ENCODE data around the gene LEO1.

LEO1 gene

DNA sequence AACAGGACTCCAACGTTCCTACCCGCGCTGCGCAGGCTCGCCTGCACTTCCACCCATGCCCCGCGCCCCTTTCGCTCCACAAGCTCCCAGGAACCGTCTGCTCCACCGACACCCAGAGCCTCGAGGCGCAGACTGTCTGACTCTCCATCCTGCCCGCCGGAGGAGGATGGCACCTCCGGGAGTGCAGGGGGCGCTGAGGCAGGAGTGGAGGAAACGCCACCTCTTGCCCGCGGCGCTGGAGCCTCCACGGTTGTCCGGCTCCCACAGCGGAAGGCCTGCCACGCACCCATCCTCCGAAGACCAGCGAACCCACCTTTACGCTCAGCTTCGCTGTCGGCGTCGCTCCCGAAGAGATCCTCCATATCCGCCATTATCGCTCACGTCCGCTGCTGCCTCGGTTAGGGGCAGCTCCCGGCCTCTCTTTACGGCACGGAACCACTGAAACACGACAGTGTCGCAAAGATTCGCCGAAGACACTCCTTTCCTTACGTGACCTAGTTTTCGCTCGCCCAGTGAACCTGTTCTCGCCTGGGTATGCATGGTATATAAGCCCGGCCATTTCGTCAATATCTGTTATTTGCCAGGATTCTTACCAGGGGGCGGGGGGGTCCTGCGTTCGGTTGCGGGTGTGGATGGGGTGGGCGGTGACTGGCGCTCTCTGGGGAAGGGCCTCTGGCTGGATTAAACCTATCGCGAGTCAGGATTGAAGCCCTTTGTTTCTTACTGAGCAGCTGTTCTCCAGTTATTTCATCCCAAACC, at the start of gene LEO1:
LEO1 (minus strand) TSS at position 404 of the 759 bp plus-strand sequence; CDS start at position 371, 33 bp downstream.
- H3K27me3 Mint-ChIP-seq = peaks cover 3% of the 10 kb centered on the region
- peak within 1 kb of the TSS; percentile 97 for H3K27ac Mint-ChIP-seq
- H3K9me3 Mint-ChIP-seq = peaks cover 5% of the 10 kb centered on the region
- peak within 1 kb of the TSS; percentile 96 for H3K4me3 Mint-ChIP-seq
- peaks cover 31% of the 10 kb centered on the region for H3K4me1 Mint-ChIP-seq (ENCODE audit: low read depth)
- H3K36me3 Mint-ChIP-seq (ENCODE audit: low read depth) = peaks cover 20% of the 10 kb centered on the region

- Mint-ChIP-seq H3K4me3 (peak overlapping the region; percentile 97), H3K4me1 (ENCODE audit: low read depth) (peaks cover 49% of the 10 kb centered on the region), H3K36me3 (ENCODE audit: low read depth) (peaks cover 5% of the 10 kb centered on the region), H3K9me3 (no peaks in the 10 kb centered on the region), H3K27me3 (no peaks in the 10 kb centered on the region), H3K27ac (peak overlapping the region; percentile 96)
These were observed 49.6 kb upstream of the LEO1 start for GRCh38 chr15:52021128-52021671.

GRCh38 chr15:52020221-52021085, 48.9 kb upstream of the LEO1 start:
- Mint-ChIP-seq H3K4me3 (peak overlapping the region; percentile 97), H3K27ac (peak overlapping the region; percentile 96), H3K36me3 (ENCODE audit: low read depth) (peaks cover 5% of the 10 kb centered on the region), H3K9me3 (no peaks in the 10 kb centered on the region), H3K4me1 (ENCODE audit: low read depth) (peaks cover 43% of the 10 kb centered on the region), H3K27me3 (no peaks in the 10 kb centered on the region)

- Mint-ChIP-seq H3K27me3 (no peaks in the 10 kb centered on the region), H3K27ac (peak overlapping the region; percentile 96), H3K9me3 (no peaks in the 10 kb centered on the region), H3K4me3 (peak overlapping the region; percentile 97), H3K4me1 (ENCODE audit: low read depth) (peaks cover 43% of the 10 kb centered on the region), H3K36me3 (ENCODE audit: low read depth) (peaks cover 5% of the 10 kb centered on the region)
These were observed 48.0 kb upstream of the LEO1 start for GRCh38 chr15:52019394-52020220.

- no peaks in the 10 kb centered on the region for H3K27me3 Mint-ChIP-seq
- H3K4me1 Mint-ChIP-seq (ENCODE audit: low read depth) = peaks cover 47% of the 10 kb centered on the region
- H3K36me3 Mint-ChIP-seq (ENCODE audit: low read depth) = peaks cover 5% of the 10 kb centered on the region
- H3K4me3 Mint-ChIP-seq = peak within 1 kb of the TSS; percentile 97
- peak within 1 kb of the TSS; percentile 96 for H3K27ac Mint-ChIP-seq
- no peaks in the 10 kb centered on the region for H3K9me3 Mint-ChIP-seq
These were observed 47.3 kb upstream of the LEO1 start, which contains the start of gene MAPK6 for GRCh38 chr15:52018693-52019393. Gene MAPK6 (plus strand): TSS chr15:52019219. CDS start chr15:52046461, 27,242 bp downstream.

GRCh38 chr15:52018244-52018643, 46.7 kb upstream of the LEO1 start:
- H3K9me3 Mint-ChIP-seq = no peaks in the 10 kb centered on the region
- no peaks in the 10 kb centered on the region for H3K27me3 Mint-ChIP-seq
- peaks cover 48% of the 10 kb centered on the region for H3K4me1 Mint-ChIP-seq (ENCODE audit: low read depth)
- peaks cover 5% of the 10 kb centered on the region for H3K36me3 Mint-ChIP-seq (ENCODE audit: low read depth)
- peak overlapping the region; percentile 89 for H3K4me3 Mint-ChIP-seq
- H3K27ac Mint-ChIP-seq = peak overlapping the region; percentile 93

- H3K9me3 Mint-ChIP-seq = no peaks in the 10 kb centered on the region
- peaks cover 5% of the 10 kb centered on the region for H3K36me3 Mint-ChIP-seq (ENCODE audit: low read depth)
- no peak overlapping the region for H3K27ac Mint-ChIP-seq
- no peaks in the 10 kb centered on the region for H3K27me3 Mint-ChIP-seq
- H3K4me3 Mint-ChIP-seq = no peak overlapping the region
- peaks cover 49% of the 10 kb centered on the region for H3K4me1 Mint-ChIP-seq (ENCODE audit: low read depth)
These were observed 44.7 kb upstream of the LEO1 start for GRCh38 chr15:52016316-52016715.

DNA sequence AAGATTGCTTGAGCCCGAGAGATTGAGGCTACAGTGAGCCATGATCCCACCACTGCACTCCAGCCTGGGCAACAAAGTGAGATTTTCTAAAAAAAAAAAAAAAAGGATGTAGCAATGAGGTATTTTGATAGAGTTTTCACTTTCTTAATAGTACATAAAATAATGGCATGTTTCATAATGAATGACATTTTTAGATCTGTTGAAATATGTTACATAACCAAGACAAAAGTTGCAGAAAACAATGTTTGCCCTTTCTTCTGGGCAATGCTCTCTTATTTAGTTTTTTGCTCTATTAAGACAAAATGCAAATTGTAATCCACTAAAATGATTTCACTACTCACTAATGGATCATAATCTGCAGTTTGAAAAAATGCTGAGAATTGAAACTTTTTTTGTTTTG, 43.0 kb upstream of the LEO1 start:
- Mint-ChIP-seq H3K27me3 (no peaks in the 10 kb centered on the region), H3K4me1 (ENCODE audit: low read depth) (peaks cover 47% of the 10 kb centered on the region), H3K9me3 (no peaks in the 10 kb centered on the region), H3K36me3 (ENCODE audit: low read depth) (no peaks in the 10 kb centered on the region), H3K27ac (no peak overlapping the region), H3K4me3 (no peak overlapping the region)

- H3K36me3 Mint-ChIP-seq (ENCODE audit: low read depth) = no peaks in the 10 kb centered on the region
- H3K4me3 Mint-ChIP-seq = peak overlapping the region; percentile 26
- peaks cover 52% of the 10 kb centered on the region for H3K4me1 Mint-ChIP-seq (ENCODE audit: low read depth)
- H3K9me3 Mint-ChIP-seq = no peaks in the 10 kb centered on the region
- H3K27me3 Mint-ChIP-seq = no peaks in the 10 kb centered on the region
- peak overlapping the region; percentile 60 for H3K27ac Mint-ChIP-seq
These were observed 41.7 kb upstream of the LEO1 start for GRCh38 chr15:52013151-52013791.

DNA sequence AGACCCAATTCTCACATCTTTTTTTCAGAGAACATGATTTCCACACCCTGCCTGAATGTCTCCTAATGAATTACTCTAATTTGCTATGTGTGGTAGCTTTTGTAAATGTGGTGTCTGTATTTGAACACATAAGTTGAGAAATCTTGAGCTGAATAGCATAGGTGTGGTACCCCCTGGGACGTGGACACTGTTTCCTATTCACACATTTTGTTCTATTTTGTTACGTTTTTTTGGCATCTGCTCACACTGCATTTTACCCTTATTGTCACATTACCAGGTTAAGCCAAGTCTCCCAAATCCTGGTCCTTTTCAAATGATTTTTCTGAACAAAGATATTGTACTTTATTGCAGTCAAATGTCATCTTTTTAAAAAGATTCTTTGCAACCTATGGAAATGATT, 40.6 kb upstream of the LEO1 start:
- Mint-ChIP-seq H3K4me3 (no peak overlapping the region), H3K9me3 (no peaks in the 10 kb centered on the region), H3K27ac (no peak overlapping the region), H3K36me3 (ENCODE audit: low read depth) (no peaks in the 10 kb centered on the region), H3K4me1 (ENCODE audit: low read depth) (peaks cover 58% of the 10 kb centered on the region), H3K27me3 (no peaks in the 10 kb centered on the region)

DNA sequence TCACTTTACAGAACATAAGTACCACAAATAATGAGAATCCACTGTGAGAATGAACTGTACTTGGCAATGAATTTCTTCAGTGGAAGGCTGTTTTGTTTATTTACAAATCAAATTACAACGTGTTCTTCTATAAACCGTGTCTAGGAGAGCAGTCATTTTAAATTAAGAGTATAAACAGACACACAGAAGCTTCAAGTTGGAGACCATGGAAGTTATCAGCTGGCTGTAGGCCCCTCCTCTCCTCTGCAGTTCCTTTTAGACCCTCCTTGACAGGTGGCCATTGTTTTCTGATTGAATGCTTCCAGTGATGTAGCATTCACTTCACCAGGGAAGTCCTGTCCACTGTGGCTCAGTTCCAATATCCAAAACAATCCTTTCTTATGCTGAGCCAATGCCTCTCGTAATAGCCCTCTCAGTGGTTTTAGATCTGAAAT, 40.1 kb upstream of the LEO1 start:
- no peaks in the 10 kb centered on the region for H3K9me3 Mint-ChIP-seq
- H3K4me3 Mint-ChIP-seq = no peak overlapping the region
- H3K36me3 Mint-ChIP-seq (ENCODE audit: low read depth) = no peaks in the 10 kb centered on the region
- H3K4me1 Mint-ChIP-seq (ENCODE audit: low read depth) = peaks cover 63% of the 10 kb centered on the region
- no peak overlapping the region for H3K27ac Mint-ChIP-seq
- H3K27me3 Mint-ChIP-seq = no peaks in the 10 kb centered on the region

DNA sequence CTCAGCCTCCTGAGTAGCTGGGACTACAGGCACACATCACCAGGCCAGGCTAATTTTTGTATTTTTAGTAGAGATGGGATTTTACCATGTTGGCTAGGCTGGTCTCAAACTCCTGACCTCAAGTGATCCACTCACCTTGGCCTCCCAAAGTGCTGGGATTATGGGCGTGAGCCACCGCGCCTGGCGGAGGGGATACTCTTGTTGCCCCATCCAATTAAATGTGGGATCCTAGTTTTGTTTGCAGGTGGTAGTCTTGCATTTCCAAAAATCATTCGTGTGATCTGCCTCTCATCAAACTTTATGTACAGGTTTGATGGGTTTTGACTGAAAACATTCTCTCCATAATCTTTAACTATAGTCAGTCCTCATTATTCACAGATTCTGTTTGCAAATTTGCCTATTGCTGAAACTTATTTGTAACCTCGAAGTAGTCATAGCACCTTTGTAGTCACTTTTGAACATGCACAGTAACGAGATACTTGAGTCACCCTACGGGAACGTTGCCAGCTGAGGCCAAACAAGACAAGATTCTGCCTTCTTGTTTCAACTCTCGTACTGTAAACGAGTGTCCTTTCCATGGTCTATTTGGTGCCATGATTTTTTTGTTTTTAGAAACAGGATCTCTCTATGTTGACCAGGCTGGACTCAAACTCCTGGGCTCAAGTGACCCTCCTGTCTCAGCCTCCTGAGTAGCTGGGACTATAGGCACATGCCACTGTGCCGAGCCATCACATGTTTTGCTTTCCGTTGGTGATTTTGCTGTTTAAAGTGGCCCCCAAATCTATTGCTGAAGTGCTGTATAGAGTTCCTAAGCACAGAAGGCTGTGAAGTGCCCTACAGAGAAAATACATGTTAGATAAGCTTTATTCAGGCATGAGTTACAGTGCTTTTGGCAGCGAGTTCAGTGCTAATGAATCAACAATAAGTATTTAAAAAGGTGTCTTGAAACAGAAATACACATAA, 39.3 kb upstream of the LEO1 start:
- H3K27me3 Mint-ChIP-seq = no peaks in the 10 kb centered on the region
- no peaks in the 10 kb centered on the region for H3K9me3 Mint-ChIP-seq
- H3K36me3 Mint-ChIP-seq (ENCODE audit: low read depth) = no peaks in the 10 kb centered on the region
- H3K27ac Mint-ChIP-seq = peak overlapping the region; percentile 13
- peaks cover 71% of the 10 kb centered on the region for H3K4me1 Mint-ChIP-seq (ENCODE audit: low read depth)
- no peak overlapping the region for H3K4me3 Mint-ChIP-seq

All from stimulated activated naive CD8-positive, alpha-beta T cell treated with anti-CD3 and anti-CD28 coated beads, Interleukin-15, Interleukin-2, amounts not matched to agents 100 ng/mL and 50 ng/mL, for 24 hours (primary cell).